ENCODE measurements around the gene COX19. TPM values are rescaled to one million over a fixed set of nuclear protein-coding genes. Genes with fewer than 3 reads are reported as not detected.

Gene COX19
- total RNA-seq, 1 experiment from 2014 or later, result 12.3 TPM

DNA sequence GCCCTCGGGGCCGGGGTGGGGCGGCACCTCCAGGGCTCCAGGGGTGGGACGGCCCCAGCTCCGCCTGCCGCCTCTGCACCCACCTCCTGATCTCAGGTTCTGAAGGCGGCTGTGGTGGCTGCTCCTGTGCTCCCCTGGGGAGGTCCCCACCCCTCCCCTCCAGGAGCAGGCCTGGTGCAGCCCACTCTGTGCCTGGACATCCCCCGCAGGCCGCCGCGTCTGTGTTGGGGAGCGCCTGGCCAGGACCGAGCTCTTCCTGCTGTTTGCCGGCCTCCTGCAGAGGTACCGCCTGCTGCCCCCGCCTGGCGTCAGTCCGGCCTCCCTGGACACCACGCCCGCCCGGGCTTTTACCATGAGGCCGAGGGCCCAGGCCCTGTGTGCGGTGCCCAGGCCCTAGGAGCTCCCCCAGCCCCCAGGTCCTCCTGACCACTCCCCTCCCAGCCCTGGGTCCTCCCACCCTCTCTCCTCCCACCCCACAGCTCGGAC lies 13.1 kb upstream of the COX19 start:
- Histone ChIP-seq H3K9me3 (ENCODE audit: control insufficient read depth, low read depth, low read length) (no peaks in the 10 kb centered on the region), H4K91ac (ENCODE audit: insufficient read length, low read depth, low read length) (no peak overlapping the region), H3K14ac (ENCODE audit: insufficient read depth, low read length) (no peak overlapping the region), H3K56ac (ENCODE audit: insufficient read length, low read depth, low read length) (no peak overlapping the region), H3K27me3 (ENCODE audit: insufficient read depth, low read length) (no peaks in the 10 kb centered on the region), H3T11ph (ENCODE audit: low read length) (no peak overlapping the region), H2BK5ac (ENCODE audit: insufficient read length, low read length) (no peak overlapping the region), H3K23ac (ENCODE audit: insufficient read length, low read depth, low read length) (no peak overlapping the region), H3K4ac (ENCODE audit: low read depth, low read length) (no peak overlapping the region), H2BK120ac (ENCODE audit: low read depth, low read length, poor library complexity, severe bottlenecking) (no peak overlapping the region), H3K18ac (ENCODE audit: insufficient read length, low read depth, low read length) (no peak overlapping the region), H3K9ac (ENCODE audit: extremely low read depth, insufficient read length, low read length) (no peak overlapping the region), H4K5ac (ENCODE audit: insufficient read length, low read depth, low read length) (no peak overlapping the region), H3K79me1 (ENCODE audit: insufficient read depth, low read depth, low read length, poor library complexity, severe bottlenecking) (no peaks in the 10 kb centered on the region), H2AFZ (ENCODE audit: low read length) (no peak overlapping the region), H3K4me1 (ENCODE audit: insufficient read depth, low read length) (no peaks in the 10 kb centered on the region), H2BK12ac (ENCODE audit: insufficient read length, low read depth, low read length) (no peak overlapping the region), H4K8ac (replicated peaks; ENCODE audit: insufficient read length, low read depth, low read length) (no peak overlapping the region), H3K79me2 (ENCODE audit: insufficient read depth, low read length) (no peaks in the 10 kb centered on the region), H2BK15ac (ENCODE audit: low read depth, low read length) (no peak overlapping the region), H3K4me2 (ENCODE audit: insufficient read depth, insufficient read length, low read length) (no peak overlapping the region), H4K20me1 (ENCODE audit: control insufficient read depth, insufficient read depth, insufficient read length) (no peaks in the 10 kb centered on the region), H2AK5ac (ENCODE audit: insufficient read length, low read length) (no peak overlapping the region), H2BK20ac (ENCODE audit: low read depth, low read length, poor library complexity, severe bottlenecking) (no peak overlapping the region), H3K27ac (ENCODE audit: insufficient read length, low read depth, low read length) (no peak overlapping the region), H3K23me2 (ENCODE audit: insufficient read length, low read depth, low read length, poor library complexity, severe bottlenecking) (no peaks in the 10 kb centered on the region)
- H3K4me3 Mint-ChIP-seq, result no peak overlapping the region
- peaks cover 3% of the 10 kb centered on the region; the same call in 1 of the 2 replicates for H3K27me3 Mint-ChIP-seq (ENCODE audit: low read depth)
- H3K27ac Mint-ChIP-seq, result no peak overlapping the region
- TF ChIP-seq CTCF (conservative IDR thresholded peaks at IDR 0.05), result no peak
- no CpG with 5 or more reads among the region's 24 CpGs for WGBS (ENCODE audit: extremely low coverage, insufficient read length, low lambda C conversion rate)
- no peaks in the 10 kb centered on the region for H3K36me3 Mint-ChIP-seq (ENCODE audit: insufficient read depth in 1 of 3, low read depth in 3 of 3)
- no peaks in the 10 kb centered on the region for H3K9me3 Mint-ChIP-seq
- H3K4me1 Mint-ChIP-seq, result no peaks in the 10 kb centered on the region; a peak in 2 of 4 replicates
- no peak for DNase-seq

Measured in H9 (cell line).